GM18873 (cell line): ENCODE results near the gene ACTL9.

Source experiments
- ATAC-seq: cut with Tn5 transposase; IDR thresholded peaks from one replicate; pipeline ENCODE4 v1.9.1; 2021; ENCODE audit warnings: mild to moderate bottlenecking, moderate library complexity, moderate number of reproducible peaks; ENCODE audit not compliant: unreplicated experiment, low FRiP score

The ACTL9 gene

DNA sequence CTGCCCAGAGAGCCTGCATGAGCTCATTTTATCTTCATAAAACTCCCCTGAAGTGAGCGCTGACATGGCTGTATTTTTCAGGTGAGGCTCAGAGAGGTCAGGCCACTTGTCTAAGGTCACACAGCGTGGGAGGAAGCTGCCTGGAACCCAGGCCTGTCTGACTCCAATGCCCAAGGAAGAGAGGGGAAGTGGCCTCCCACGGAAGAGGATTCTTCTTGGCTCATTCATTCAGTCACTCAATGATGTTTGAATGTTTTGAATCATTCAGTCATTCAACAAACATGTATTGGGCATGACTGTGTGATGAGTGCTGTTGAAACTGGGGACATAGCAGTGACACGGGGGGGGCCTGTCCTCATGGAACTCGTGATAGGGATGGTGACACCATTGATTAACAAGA lies 12.0 kb downstream of the ACTL9 start:
- no peak for ATAC-seq

DNA sequence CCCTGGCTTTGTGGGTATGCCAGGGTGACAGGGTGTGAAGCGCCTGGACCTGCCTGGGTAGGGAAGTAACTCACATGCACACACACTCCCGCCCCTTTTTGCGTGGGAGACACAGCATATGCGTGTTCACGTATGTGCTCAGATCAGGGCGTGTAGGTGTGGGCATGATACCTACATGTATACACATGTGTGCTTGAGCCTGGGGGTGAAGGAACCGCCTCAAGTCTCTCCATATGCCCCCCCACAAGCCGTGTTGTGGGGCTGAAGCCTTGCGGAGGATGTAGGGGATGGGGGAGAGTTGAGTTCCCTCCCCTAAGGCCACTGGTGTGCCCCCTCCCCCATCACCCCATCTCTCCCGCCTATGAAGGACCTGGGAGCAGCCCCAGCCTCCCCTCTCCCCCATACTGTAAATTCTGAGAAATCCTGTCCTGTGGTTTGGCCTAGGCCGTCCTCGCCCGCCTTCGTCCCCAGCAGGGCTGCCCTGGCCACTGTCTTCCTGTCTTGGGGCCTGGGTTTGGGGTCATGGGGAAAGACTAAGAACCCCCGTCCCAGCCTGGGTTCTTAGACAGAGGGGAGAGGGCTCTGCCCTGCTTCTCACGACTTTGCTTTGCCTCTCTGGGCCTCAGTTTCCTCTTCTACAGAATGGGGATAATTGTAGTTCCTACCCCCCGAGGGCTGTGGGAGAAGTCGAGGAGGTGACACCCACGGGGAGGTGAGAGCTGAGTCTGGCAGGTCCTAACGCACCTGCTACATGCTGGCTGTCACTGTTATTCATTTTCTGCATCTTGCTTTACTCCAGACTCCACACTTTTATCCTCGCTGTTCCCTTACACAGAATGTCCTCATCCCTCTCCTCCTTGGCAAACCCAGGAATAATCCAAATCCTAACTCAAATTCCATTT lies 14.3 kb downstream of the ACTL9 start:
- no peak for ATAC-seq

DNA sequence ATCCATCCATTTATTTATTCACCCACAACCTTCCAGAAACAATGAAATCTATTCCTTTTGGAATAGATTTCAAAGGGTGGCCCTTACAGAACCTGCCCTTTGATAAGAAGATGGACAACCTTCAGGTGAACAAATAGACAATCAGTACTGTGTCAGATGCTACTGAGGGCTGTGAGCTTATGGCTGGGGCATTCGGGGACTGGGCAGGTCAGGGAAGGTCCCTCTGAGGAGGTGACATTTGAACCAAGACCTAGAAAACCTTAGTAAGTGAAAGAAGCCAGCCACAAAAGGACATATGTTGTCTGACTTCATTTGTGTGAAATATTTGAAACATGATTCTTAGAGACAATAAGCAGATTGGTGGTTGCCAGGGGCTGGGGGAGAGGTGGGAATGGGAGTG lies 15.7 kb downstream of the ACTL9 start:
- ATAC-seq, result no peak

DNA sequence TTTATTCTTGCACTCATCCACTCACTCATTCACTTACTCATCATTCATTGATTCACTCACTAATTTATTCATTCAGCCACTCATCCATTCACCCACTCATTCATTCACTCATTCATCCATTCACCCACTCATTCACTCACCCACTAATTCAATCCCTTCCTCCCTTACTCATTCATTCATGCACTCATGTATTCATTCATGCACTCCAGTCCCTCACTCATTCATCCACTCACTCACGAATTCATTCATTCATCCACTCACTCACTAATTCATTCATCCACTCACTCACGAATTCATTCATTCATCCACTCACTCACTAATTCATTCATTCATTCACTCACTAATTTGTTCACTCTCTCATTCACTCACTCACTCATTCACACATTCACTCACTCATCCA lies 16.1 kb downstream of the ACTL9 start:
- ATAC-seq, result no peak

DNA sequence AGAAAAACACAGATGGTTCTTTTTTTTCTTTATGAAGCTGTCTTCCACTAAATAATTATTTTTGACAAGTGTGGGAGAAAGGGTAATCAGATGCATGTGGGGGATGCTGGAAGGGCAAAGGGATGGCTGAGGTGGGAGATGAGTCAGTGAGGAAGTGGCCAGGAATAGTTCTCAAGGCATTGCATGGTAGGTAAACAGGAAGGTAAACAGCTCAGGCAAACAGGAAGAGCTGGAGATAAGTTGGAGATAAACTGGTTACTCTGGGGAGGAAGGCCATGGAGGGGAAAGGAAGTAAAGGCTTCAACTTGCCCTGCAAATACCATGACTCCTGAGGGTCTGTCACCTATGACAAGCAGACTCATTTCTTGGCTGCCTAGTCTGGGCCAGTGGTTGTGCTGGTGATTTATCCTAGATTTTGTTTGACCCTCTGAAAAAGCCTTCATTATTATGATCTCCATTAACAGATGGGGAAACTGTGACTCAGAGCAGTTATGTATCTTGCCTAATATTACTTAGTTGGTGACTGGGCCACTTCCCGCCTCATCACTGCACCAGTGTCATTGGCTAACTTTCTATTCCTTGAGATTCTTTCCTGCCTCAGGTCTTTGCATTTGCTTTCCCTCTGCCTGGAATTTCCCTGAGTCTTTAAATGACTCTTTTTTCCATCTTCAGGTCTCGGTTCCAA lies 17.1 kb downstream of the ACTL9 start:
- no peak for ATAC-seq

DNA sequence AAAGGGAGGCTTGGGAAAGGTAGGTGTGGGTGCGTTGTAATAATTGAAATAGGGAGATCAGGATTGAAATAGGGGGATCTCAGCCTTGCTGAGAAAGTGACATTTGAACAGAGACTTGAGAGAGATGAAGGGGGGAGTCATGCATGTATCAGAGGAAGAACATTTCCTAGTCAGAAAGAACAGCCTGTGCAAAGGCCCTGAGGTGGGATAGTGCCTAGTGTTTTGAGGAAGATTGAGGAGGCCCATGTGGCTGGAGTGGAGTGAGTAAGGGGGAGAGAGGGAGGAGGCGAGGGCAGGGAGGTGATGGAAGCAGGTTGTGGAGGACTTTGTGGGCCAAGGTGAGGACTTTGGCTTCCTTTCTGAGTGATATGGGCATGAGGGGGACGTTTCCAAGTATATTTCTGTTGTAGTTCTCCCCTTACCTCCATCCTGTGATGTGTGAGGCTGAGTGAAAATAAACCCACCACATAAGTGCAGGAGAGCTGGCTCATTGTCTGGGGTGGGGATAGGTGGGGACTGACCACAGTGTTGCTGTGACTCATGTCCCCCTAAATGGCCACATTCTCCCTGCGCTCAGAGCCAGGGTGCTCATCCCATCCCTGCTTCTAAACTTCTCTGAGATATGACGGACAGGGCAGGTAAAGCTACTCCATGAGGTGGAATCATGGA lies 17.8 kb downstream of the ACTL9 start:
- no peak for ATAC-seq

DNA sequence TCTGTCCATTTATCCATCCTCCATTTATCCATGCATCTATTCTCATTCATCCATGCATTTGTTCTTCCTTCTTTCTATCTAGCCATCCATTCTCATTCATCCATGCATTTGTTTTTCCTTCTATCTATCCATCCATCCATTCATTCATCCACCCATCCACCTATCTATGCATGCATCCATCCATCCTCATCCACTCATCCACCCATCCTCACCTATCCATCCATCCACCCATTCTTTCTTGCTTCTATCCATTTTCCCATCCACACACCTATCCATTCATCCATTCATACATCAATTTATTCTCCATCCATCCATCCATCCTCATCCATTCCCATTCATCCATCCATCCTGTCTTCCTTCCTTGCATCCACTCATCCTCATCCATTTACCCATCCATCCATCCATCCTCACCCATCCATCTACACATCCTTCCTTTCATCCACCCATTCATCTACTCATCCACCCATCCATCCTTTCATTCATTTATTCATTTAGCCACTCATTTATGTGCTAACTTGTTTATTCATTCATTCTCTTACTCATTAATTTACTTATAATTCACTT lies 20.3 kb downstream of the ACTL9 start:
- no peak for ATAC-seq

DNA sequence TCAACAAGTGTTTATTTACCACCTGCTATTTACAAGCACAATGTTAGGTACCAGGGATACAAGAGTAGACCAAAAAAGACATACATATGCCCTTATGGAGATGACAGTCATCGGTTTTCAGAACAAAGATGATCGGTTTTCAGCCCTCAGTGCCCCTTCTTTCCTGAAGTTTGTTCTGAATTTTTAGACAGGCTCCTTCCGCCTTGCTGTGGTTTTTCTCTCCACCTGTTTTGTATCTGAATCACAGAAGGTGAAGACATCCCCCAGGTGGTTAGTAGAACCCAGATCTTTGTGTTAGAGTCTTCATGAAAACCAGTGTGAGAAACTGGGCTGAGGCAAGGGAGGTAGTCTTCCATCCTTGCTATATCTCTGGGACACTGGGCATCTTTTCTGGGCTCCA lies 23.5 kb downstream of the ACTL9 start:
- no peak for ATAC-seq

DNA sequence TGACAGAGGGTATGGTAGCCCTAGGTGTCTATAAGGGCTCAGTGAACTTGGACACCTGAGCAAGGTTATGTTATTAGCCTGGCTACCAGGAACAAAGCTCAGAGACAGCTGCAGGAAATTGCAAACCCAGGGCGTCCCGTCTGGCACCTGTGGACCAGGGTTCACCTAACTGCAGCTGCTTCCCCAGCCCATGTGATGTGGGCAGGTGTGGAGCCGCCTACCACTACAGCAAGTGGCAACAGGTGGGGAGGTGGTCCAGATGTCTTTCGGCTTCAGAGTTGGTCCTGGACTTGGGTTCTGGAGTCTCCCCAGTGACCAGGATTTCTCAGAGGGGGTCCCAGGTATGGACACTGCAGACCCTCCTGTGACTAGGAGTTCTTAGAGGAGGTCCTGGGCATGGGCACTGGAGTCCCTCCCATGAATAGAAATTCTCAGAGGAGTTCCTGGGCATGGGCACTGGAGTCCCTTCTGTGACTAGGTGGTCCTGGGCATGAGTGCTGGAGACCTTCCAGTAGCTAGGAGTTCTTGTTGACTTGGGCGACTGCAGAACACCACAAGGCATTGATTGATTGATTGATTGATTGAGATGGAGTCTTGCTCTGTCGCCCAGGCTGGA lies 25.2 kb downstream of the ACTL9 start:
- no peak for ATAC-seq

DNA sequence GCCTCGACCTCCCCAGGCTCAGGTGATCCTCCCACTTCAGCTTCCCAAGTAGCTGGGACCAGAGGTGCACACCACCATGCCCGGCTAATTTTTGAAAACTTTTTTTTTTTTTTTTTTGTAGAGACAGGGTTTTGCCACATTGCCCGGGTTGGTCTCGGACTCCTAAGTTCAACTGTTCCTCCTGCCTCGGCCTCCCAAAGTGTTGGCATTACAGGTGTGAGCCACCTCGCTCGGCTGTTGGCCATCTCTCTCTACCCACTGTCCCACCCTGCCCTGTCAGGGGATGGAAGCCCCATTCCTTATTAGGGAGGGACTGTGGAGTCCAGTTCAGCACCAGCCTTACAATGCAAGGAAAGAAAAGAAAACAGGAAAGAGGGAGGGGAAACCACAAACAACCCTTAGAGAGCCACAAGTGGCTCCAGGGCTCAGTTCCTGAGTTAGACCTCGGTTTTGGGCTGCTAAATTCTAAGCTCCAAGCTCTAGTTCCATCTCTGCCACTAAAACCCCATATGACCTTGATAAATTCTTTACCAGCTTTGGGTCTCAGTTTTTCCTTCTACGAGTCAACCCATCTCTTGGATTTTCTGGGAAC lies 31.7 kb downstream of the ACTL9 start:
- ATAC-seq, result no peak

DNA sequence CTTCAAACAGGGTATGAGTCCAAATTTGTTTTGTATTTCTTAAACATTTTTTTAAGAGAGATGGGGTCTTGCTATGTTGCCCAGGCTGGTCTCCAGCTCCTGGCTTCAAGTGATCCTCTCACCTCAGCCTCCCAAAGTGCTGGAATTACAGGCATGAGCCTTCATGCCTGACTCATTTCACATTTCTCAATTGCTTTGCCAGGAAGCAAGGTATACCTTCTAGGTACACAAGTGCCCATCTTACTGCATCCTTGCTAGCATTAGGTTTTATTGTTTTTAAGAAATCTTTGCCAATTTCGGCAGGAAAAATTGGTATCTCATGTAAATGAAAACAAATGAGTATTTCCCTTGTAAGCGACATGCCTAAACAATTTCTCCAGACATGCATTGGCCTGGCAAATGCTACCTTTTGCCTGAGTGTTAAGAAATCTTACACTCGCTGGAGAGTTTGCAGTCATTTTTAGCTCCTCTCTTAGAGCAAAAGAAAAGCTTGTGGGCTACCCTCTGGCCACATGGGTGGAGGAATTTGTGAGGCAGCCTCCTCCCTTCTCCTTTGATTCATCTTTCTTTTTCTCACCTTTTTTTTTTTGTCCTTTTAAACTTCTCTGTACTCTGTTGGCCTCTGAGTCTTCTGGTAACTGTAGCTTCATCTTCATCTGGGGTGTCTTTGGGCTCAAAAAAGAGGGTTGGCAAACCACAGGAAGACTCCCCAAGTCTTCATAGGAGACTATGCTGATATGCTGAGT lies 33.0 kb downstream of the ACTL9 start:
- ATAC-seq, result no peak

DNA sequence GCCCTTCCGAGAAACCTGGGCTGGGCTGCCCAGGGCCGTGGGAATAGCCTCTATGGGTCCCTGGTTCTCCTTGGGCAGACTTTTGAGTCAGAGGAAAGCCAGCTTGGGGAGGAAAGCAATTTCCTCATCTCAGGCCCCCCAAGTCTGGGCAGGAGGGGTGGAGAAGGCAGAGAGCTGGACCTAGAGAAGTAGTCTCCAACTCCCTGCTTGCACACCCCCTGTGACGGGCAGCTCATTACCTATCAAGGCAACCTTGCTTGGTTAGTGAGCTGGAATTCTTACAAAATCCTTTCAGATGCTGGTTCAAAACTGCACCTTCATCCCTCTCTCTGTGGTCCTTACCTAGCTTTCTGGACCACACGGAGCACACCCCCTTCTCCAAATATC lies 33.9 kb downstream of the ACTL9 start:
- ATAC-seq, result no peak

DNA sequence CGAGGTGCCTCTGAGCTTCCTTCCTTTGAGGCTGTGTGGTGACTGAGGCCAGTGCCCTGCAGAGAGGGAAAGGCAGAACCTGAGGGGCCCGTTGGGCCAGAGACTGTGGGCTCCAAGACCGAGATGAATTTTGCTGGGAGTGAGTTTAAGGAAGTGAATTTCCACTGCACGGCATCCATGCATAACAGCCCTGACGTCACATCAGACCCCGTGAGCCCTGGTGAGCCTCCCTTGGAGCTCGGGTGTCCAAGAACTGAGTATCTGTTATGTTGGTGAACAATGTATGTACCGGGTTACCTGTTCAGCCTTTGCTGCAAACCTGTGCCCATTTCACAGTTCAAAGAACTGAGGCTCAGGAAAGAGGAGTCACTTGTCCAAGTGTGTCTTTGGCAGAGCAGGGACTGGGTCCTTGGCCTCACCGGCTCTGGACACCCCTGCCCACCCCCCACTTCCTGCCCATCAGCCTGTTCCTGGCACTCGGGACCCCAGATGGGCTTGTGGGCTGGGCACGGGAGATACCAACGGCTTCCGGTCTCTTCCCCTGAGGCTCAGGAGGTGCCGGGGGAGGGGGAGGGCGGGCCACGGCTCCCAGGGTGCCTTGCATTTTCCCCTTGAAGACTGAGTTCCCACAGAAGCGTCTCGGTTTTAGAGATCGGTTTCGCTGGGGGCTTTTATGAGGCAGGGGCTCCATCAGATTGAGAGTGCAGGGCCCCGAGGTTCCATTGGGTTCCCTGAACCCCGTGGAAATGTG lies 34.5 kb downstream of the ACTL9 start:
- ATAC-seq, result no peak

DNA sequence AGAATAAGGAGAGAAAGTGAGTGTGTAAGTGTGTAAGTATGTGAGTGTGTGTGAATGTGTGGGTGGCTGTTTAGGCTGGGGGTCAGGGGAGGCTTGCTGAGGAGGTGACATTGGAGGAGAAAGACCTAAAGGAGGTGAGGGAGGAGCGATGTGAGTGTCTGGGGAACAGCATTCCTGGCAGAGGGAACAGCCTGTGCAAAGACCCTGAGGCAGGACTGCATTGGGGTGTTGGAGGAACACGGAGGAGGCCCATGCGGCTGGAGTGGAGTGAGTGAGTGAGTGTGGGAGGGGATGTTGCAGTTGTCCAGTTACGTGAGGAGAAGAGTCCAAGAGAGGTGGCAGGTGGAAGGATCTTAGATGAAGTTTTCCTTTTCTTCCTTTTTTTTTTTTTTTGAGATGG lies 36.3 kb downstream of the ACTL9 start:
- no peak for ATAC-seq

DNA sequence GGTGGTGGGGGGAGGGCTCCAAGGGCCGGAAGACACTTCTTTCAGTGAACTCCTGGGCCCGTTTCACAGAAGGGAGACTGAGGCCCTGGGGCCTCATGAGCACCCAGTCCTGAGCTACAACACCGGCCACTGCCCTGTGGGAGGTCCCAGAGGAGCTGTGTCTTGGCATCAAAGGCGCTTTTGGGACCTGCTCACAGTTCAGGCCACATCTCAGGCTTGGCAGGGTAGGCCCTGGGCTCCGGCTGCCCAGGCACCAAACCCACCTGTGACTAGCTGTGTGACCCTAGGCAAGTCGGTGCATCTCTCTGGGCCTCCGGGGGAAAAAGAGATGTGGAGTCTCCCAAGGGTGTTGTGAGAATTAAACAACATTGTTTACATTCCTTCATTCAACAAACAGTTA lies 38.7 kb downstream of the ACTL9 start:
- ATAC-seq, result no peak

DNA sequence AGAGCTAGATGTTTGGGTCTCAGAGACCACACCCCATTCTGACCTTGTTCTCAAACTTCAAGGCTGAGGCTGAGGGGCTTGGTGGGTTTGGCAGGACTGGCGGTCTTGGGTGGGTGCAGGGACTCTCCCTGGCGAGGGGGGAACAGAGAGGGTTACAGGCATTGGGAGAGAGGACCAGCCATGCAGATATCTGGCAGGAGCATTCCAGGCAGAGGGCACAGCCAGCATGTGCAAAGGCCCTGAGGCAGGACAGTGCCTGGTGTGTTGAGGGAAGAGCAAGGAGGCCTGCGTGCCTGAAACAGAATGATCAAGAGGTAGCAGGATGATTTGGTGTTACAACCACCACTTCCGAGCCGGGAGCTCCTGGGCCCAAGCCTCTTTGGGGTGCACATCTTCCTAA lies 40.7 kb downstream of the ACTL9 start:
- no peak for ATAC-seq

DNA sequence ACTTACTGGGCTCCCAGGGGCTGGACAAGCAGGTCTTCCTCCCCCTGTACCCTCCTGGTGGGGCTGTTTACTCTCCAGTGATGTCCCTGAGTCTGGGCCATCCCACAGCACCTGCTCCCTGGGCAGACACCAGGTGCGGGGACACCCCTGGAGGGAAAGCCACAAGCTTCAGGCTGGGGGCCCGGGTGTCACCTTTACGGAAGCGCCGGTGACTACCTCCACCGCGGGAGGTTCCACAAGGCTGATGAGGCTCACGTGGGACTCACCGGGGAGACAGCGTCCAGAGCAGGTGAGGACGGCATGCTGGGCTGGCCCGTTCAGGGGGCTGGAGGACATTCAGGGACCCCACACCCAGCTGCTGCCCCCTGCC lies 43.3 kb downstream of the ACTL9 start:
- ATAC-seq, result no peak

DNA sequence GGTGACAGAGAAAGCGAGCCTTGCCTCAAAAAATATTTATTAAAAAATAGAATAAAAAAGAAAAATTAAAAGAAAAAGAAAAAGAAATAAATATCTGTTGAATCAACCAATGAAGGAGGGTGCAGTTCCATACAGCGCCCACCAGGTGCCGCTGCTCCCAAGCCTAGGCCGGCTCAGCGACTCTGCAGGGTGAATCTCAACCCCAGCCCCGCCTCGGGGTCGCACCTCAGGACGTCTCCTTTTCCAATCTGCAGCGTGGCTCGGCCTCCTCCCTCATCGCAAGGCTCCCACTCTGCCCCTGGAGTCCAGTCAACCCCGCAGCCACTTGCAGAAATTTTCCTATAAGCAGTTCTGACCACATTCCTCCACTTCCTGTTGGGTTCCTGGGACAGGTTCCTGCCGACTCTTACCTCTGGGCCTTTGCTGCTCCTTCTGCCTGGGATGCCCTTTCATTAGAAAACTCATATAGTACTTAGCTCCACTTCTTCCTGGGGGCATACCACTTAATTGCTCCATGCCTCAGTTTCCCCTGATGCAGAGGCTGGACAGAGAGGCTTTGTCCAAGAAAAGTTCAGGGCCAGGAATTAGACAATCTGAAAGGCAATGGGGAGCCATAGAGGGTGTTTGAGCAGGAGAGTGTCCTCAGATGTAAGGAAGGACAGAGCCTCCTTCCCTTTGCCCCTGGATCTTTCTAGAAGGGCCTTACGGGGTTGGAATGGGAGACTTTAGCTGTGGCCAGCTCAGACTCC lies 43.8 kb downstream of the ACTL9 start:
- ATAC-seq, result no peak
